Measurements from ENCODE around the gene CDCA4.

DNA sequence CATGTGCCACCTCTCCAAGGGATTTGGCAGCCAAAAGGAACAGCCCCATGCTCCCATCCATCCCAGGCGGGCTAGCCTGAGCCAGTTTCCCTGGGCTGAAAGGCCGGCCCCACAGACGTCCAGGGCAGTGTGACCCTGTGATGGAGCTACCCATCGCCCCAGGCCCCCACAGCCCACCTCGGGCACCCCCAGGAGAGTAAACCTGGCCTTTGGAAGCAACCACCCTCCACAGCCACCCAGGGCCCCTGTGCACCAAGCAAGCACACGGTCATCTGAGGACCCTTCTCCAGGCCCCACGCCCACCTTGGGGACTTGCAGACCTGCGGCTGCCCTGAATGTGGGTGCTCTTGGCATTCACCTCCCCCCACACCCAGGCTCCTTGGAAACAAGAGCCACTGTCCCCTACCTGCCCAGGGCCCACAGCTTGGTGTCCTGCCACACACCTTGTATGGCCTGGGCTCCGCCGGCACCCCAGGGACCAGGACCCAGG lies 51.1 kb downstream of the CDCA4 start:
- TF ChIP-seq NFE2L2 (conservative IDR thresholded peaks at IDR 0.05; ENCODE audit: low read length), result no peak
- no peak for TF ChIP-seq EP300 (IDR thresholded peaks at IDR 0.05)
- no peak for TF ChIP-seq EHMT2 (IDR thresholded peaks at IDR 0.05; ENCODE audit: low read depth)
- TF ChIP-seq MAX (IDR thresholded peaks at IDR 0.05), result no peak
- TF ChIP-seq KDM1A (IDR thresholded peaks at IDR 0.05; ENCODE audit: low read depth), result no peak
- TF ChIP-seq CTCF (IDR thresholded peaks at IDR 0.05), result no peak
- TF ChIP-seq KDM5A (IDR thresholded peaks at IDR 0.05), result no peak
- TF ChIP-seq CEBPB (IDR thresholded peaks at IDR 0.05), result no peak

Measured in A549 (cell line).